Ammon's horn (tissue), 1 donor: Measurements from ENCODE around the gene COX19.

ENCODE experiments used
- DNase-seq: peaks from one replicate; pipeline ENCODE4 v3.0.0-alpha.2; 2016; ENCODE audit warnings: low spot score

Gene COX19, protein sequence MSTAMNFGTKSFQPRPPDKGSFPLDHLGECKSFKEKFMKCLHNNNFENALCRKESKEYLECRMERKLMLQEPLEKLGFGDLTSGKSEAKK

DNA sequence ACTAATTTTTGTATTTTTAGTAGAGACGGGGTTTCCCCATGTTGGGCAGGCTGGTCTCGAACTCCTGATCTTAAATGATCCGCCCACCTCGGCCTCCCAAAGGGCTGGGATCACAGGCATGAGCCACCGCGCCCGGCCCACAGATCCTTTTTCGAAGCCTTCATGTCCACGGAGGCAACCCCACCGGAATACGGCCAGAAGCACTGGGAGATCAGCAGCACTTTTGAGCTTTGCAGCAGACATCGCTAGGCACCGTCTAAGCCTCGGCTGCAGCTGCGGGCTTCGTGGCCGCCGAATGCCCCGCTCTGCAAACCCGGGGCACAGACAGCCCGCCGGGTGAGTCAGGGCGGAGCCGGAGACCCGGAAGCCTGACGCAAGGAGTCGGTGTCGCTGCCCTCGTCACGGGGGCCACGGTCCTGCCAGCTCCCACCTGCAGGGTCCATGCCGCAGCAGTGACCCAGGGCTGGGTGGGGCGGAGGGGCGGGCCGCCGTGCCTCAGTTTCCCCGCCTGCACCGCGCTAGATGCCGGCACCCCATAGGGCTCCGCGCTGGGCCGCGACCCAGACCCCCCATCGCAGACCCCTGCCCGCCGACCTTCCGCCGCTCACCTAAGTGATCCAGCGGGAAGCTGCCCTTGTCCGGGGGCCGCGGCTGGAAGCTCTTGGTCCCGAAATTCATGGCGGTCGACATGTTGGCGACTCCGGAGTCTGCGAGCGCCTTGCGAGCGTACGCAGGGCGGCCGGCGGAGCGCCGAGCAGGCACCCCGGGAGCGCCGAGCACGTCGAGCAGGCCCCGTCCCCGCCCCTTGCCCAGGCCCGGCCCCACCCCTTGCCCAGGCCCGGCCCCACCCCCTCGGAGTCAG lies at the start of gene COX19:
TSS of gene COX19 (minus strand) at position 730 of the 862 bp plus-strand sequence. CDS start at position 690, 40 bp downstream.
- peak; percentile 88 for DNase-seq

- no peak for DNase-seq
These were observed 49.0 kb upstream of the COX19 start for GRCh38 chr7:1024331-1024841.

- no peak for DNase-seq
These were observed 47.6 kb upstream of the COX19 start for GRCh38 chr7:1022801-1023465.

GRCh38 chr7:1022356-1022755 lies 47.0 kb upstream of the COX19 start:
- no peak for DNase-seq

DNA sequence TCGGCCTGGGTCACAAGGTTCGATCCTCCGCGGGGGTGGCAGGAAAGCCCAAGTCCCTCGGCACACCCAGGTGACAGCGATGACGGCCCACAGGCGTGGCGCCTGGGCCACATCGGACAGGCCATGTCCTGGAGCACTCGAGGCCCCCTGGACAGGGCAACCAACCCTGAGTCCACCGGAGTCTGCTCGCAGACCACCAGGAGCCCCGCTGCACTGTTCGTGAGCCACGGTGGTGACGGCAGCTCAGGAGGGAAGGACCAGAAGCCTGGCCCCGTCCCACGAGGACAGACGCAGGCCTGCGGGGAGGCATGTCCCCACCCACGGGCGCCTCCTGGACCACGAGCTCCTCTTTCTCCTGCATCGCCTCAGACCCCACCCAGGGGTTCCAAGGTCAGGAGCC lies 46.6 kb upstream of the COX19 start:
- no peak for DNase-seq

DNA sequence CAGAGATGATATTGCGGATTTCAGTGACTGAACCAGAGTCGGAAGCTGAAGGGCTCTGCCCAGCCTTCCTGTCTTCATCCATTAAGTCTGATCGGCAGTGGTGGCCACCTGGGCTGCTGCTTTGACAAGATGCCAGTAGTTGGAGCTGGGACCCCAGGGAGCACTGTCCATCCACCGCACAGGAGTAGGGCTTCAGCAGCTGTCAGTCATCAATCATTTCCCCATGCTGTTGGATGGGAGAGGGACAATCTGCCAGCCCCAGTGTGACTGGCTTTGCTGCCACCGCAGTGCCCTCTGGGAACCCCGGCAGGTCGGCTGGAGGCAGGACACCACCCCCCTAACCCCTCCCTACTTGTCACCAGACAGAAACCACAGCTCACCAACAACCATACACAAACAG lies 46.0 kb upstream of the COX19 start:
- DNase-seq, result no peak

DNA sequence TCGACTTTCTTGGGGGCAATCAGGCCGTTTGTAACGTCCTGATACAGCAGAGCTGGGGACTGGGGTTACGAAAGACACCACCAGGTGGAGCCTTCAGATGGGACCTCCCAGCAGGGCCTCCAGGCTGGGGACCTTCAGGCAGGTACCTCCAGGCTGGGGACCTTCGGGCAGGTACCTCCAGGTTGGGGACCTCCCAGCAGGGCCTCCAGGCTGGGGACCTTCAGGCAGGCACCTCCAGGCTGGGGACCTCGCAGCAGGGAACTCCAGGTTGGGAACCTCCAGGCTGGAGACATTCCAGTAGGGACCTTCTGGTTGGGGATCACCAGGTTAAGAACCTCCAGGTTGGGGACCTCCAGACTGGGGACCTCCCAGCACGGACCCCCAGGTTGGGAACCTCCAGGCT lies 45.5 kb upstream of the COX19 start:
- DNase-seq, result no peak

DNA sequence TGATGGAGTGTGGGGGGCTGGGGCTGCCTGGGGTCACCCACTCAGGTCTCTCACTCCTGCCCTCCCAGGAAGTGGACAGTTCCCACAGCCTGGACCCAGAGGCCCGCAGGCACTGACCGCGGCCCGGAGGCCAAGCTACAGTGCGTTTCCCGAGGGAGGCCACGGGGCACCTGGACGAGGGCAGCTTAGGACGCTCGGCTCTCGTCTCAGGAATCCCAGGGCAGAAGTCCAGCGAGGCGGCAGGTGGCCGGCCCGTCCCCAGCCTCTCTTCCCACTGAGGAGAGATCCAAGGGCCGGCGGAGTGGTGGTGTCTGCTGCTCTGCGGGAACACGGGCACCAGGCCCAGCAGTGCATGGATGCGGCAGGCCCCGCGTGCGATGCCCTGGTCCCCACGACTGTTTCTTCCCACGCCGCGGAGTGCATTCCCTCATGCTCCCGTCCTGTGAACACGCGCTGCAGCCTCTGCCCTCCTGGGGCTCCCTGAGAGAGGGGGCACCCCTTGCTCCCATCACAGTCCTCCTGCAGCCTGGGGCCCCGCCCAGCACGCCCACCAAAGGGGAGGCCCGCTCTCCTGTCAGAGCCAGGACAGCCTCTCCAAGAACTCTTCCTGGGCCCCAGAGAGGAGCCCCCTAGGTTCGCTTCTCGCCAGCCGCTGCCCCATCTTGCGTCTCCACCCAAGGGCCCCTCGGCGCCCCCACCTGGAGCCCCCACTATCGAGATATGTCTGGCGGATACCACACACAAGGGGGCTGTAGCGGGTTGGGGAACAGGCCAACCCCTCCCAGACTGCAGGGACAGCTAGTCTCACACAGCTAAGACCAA lies 44.7 kb upstream of the COX19 start:
- DNase-seq, result no peak

GRCh38 chr7:1019255-1019785 lies 44.0 kb upstream of the COX19 start:
- DNase-seq, result no peak

- DNase-seq, result no peak
These were observed 43.0 kb upstream of the COX19 start for GRCh38 chr7:1018334-1018695.

GRCh38 chr7:1017586-1018333 lies 42.4 kb upstream of the COX19 start:
- DNase-seq, result no peak

DNA sequence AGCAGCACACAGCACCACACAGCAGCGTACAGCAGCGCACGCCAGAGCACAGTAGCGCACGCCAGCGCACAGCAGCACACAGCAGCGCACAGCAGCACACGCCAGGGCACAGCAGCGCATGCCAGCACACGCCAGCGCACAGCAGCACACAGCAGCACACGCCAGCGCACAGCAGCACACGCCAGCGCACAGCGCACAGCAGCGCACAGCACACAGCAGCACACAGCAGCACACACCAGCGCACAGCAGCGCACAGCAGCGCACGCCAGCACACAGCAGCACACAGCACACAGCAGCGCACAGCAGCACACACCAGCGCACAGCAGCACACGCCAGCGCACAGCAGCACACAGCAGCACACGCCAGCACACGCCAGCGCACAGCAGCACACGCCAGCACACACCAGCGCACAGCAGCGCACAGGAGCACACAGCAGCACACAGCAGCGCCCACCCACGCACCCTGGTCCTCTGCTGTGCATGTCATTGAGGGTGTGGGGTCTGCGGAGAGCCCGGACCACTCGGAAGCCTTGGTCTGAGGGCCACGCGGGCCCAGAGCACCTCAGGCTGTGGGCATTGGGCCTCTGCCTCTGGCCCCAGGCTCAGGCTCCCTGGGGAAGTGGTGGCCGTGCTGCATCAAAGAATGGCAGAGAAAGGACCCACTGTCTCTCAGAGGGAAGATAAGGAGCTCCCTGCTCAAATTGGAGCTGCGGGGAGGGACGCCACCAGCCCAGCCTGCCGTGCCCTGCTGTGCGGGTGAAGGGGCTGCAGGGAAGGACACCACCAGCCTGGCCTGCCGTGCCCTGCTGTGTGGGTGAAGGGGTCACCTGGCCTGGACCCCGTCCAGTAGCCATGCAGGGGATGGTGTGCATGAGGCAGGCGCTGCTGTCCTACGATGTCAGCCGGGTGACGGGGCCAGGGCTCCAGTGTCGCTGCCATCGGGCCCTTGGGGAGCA lies 41.5 kb upstream of the COX19 start:
- no peak for DNase-seq

DNA sequence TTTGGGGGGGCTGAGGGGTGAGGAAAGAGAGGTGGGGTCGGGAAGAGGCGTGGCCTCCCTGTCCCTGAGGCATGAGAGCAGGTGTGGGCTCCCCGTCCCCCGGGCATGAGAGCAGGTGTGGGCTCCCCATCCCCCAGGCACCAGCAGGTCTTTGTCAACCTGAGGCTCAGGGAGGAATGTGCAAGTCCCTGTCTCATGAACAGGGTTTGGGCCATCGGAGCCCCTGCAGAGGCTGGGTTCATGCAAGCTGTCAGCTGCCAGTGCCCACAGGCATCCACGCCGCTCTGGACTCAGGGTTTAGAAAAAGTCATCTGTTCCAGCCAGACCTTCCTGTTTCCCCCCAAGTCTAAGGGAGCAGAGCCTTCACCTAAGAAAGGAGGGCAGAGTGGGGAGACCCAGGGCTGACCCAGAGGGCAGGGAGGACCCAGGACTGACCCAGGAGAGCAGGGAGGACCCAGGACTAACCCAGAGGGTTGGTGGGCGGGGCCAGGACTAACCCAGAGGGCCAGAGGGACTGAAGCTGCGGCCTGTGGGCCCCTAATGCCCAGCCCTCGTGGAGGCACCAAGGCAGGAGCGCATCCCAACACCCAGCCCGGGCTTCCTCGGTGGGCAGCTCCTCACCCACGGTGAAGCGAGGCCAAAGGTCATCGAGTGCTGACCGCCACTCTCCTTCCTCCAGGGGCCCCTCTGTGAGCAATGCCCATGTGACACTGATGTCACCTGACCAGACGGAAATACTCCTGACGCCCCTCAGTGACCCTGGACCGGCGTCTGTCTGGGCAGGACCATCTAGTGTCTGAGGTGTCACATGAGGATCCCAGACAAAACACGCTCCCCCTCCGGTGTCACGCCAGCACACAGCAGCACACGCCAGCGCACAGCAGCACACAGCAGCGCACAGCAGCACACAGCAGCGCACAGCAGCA lies 40.1 kb upstream of the COX19 start:
- DNase-seq, result no peak

GRCh38 chr7:1014681-1015080 lies 39.3 kb upstream of the COX19 start:
- DNase-seq, result no peak

- DNase-seq, result no peak
These were observed 38.2 kb upstream of the COX19 start for GRCh38 chr7:1013581-1013980.

GRCh38 chr7:1012716-1013095 lies 37.4 kb upstream of the COX19 start:
- no peak for DNase-seq

- no peak for DNase-seq
These were observed 36.8 kb upstream of the COX19 start for GRCh38 chr7:1012004-1012715.

DNA sequence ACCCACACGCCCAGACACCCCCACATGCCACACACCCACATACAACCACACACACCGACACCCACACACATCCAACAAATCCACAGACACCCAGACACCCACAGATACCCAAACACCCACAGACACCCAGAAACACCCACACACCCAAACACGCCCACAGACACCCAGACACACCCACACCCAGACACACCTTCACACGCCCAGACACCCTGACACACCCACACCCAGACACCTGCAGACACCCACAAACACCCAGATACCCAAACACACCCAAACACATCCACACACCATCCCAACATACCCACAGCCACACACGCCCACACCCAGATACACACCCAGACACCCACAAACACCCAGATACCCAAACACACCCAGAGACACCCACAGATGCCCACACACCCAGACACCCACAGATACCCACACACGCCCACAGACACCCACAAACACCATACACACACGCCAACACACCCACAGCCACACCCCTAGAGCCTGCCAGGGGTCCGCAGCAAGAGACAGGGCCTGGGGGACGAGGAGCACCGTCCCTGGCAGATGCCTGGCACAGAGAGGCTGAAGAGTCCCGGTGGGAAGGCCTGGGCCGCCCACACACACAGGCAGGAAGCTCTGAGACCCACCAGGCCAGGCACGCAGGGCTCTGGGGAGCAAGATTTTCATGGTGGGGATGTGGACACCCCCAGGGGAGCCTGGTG lies 36.1 kb upstream of the COX19 start:
- no peak for DNase-seq
